Neural cell (in vitro differentiated cells): ENCODE results near the gene RBP4. TPM values are rescaled to one million over a fixed set of nuclear protein-coding genes. Genes with fewer than 3 reads are reported as not detected.

Experiments used
- H2AFZ ChIP-seq: fragments of 200-600, 300-800 bp; sonication (generic), shearing (Covaris generic); 2 replicates; pipeline ENCODE4 v1.6.0; 2014; ENCODE audit warnings: low read depth, mild to moderate bottlenecking, antibody characterized with exemption, low read length, moderate library complexity
- H3F3A ChIP-seq: fragments of 200-600 bp; shearing (Covaris generic); 2 replicates; pipeline ENCODE4 v1.6.1; 2016; ENCODE audit warnings: mild to moderate bottlenecking, moderate library complexity, mixed read lengths, antibody characterized with exemption, low read length; ENCODE audit not compliant: insufficient read depth, poor library complexity, severe bottlenecking
- H3K27ac ChIP-seq: fragments of 200-600, 300-800 bp; sonication (generic), shearing (Covaris generic); 2 replicates; pipeline ENCODE4 v1.5.1; 2014; ENCODE audit warnings: mild to moderate bottlenecking, low read length, moderate library complexity
- H3K27me3 ChIP-seq: fragments of 300-800, 200-600 bp; sonication (generic), shearing (Covaris generic); 2 replicates; pipeline ENCODE4 v1.6.0; 2014; ENCODE audit warnings: mild to moderate bottlenecking, low read depth, low read length, moderate library complexity; ENCODE audit not compliant: insufficient read depth
- H3K36me3 ChIP-seq: fragments of 300-800, 200-600 bp; sonication (generic), shearing (Covaris generic); 2 replicates; pipeline ENCODE4 v1.5.1; 2014; ENCODE audit warnings: mild to moderate bottlenecking, antibody characterized with exemption, low read length, moderate library complexity; ENCODE audit not compliant: insufficient read depth
- H3K4me2 ChIP-seq: fragments of 300-800, 200-600 bp; sonication (generic), shearing (Covaris generic); 2 replicates; pipeline ENCODE4 v1.6.0; 2014; ENCODE audit warnings: mild to moderate bottlenecking, low read length
- H3K4me3 ChIP-seq: fragments of 300-800, 200-600 bp; sonication (generic), shearing (Covaris generic); 2 replicates; pipeline ENCODE4 v1.5.1; 2014; ENCODE audit warnings: mild to moderate bottlenecking, low read length, moderate library complexity
- H3K79me2 ChIP-seq: fragments of 200-600 bp; shearing (Covaris generic); replicated peaks from 2 replicates; pipeline ENCODE4 v1.6.0; 2014; ENCODE audit warnings: mild to moderate bottlenecking, low read length, moderate library complexity; ENCODE audit not compliant: insufficient read depth
- H3K9ac ChIP-seq: fragments of 300-800, 200-600 bp; sonication (generic), shearing (Covaris generic); 2 replicates; pipeline ENCODE4 v1.6.1; 2016; ENCODE audit warnings: mild to moderate bottlenecking, low read length, mixed read lengths
- H3K9me2 ChIP-seq: fragments of 200-600 bp; shearing (Covaris generic); 2 replicates; pipeline ENCODE4 v1.6.1; 2016; ENCODE audit warnings: mild to moderate bottlenecking, low read length, mixed read lengths; ENCODE audit not compliant: insufficient read depth
- H3K9me3 ChIP-seq: fragments of 200-600, 300-800 bp; sonication (generic), shearing (Covaris generic); 2 replicates; pipeline ENCODE4 v1.6.1; 2016; ENCODE audit warnings: mild to moderate bottlenecking, mixed run types, low read length, moderate library complexity, mixed read lengths
- H4K20me1 ChIP-seq: fragments of 200-600 bp; shearing (Covaris generic); 2 replicates; pipeline ENCODE4 v1.6.1; 2016; ENCODE audit warnings: mild to moderate bottlenecking, mixed run types; ENCODE audit not compliant: insufficient read depth
- CTCF ChIP-seq: fragments of 450-650 bp; IDR thresholded peaks from 2 replicates; pipeline ENCODE4 v1.5.1; 2014; ENCODE audit warnings: antibody characterized with exemption, mild to moderate bottlenecking, moderate library complexity; ENCODE audit not compliant: poor library complexity, severe bottlenecking
- EP300 ChIP-seq: fragments of 450-650 bp; conservative IDR thresholded peaks from 2 replicates; pipeline ENCODE4 v1.6.1; 2014; ENCODE audit warnings: antibody characterized with exemption, mild to moderate bottlenecking, moderate library complexity; ENCODE audit not compliant: poor library complexity, severe bottlenecking
- EZH2 ChIP-seq: fragments of 200-600, 300-800 bp; shearing (Covaris generic), sonication (generic); IDR thresholded peaks from 2 replicates; pipeline ENCODE4 v1.6.1; 2014; ENCODE audit warnings: antibody characterized with exemption, low read length, borderline replicate concordance, mild to moderate bottlenecking; ENCODE audit not compliant: insufficient read depth, poor library complexity, severe bottlenecking
- MXI1 ChIP-seq: fragments of 450-650 bp; conservative IDR thresholded peaks from 2 replicates; pipeline ENCODE4 v1.6.1; 2014; ENCODE audit warnings: antibody characterized with exemption, mild to moderate bottlenecking; ENCODE audit not compliant: poor library complexity, severe bottlenecking
- POLR2AphosphoS5 ChIP-seq: IDR thresholded peaks from 2 replicates; pipeline ENCODE4 v1.6.1; 2012
- RAD21 ChIP-seq: fragments of 450-650 bp; conservative IDR thresholded peaks from 2 replicates; pipeline ENCODE4 v1.6.1; 2014; ENCODE audit warnings: antibody characterized with exemption, mild to moderate bottlenecking, moderate library complexity
- SMC3 ChIP-seq: fragments of 450-650 bp; conservative IDR thresholded peaks from 2 replicates; pipeline ENCODE4 v1.6.1; 2014; ENCODE audit warnings: antibody characterized with exemption, mild to moderate bottlenecking, moderate library complexity; ENCODE audit not compliant: poor library complexity
- TAF1 ChIP-seq: IDR thresholded peaks from 2 replicates; pipeline ENCODE4 v1.6.1; 2012; ENCODE audit warnings: low read depth
- polyA plus RNA-seq: library from polyadenylated mRNA; depleted of rRNA; stranded (reverse); fragments of >200 nt; gene quantifications from 2 replicates; pipeline ENCODE4 v1.2.3, GENCODE V29; 2014
- TF ChIP-seq, protein P1 (sequence below): IDR thresholded peaks from 2 replicates; pipeline ENCODE4 v1.6.1; 2012; ENCODE audit warnings: borderline replicate concordance

The RBP4 gene
- polyA plus RNA-seq, 1 donor from 2014 or later = 0.73 TPM

GRCh38 chr10:93550606-93551005 lies 50.4 kb downstream of the RBP4 start:
- Histone ChIP-seq H3K79me2 (no peaks in the 10 kb centered on the region), H3K9me3 (no peaks in the 10 kb centered on the region), H2AFZ (no peak overlapping the region), H3K4me2 (no peak overlapping the region), H3K9me2 (no peaks in the 10 kb centered on the region), H3K9ac (no peak overlapping the region), H3F3A (no peaks in the 10 kb centered on the region), H3K36me3 (no peaks in the 10 kb centered on the region), H3K27ac (no peak overlapping the region), H4K20me1 (no peaks in the 10 kb centered on the region), H3K4me3 (no peak overlapping the region), H3K27me3 (no peaks in the 10 kb centered on the region)
- TF ChIP-seq CTCF (no peak), RAD21 (no peak), EP300 (no peak)

DNA sequence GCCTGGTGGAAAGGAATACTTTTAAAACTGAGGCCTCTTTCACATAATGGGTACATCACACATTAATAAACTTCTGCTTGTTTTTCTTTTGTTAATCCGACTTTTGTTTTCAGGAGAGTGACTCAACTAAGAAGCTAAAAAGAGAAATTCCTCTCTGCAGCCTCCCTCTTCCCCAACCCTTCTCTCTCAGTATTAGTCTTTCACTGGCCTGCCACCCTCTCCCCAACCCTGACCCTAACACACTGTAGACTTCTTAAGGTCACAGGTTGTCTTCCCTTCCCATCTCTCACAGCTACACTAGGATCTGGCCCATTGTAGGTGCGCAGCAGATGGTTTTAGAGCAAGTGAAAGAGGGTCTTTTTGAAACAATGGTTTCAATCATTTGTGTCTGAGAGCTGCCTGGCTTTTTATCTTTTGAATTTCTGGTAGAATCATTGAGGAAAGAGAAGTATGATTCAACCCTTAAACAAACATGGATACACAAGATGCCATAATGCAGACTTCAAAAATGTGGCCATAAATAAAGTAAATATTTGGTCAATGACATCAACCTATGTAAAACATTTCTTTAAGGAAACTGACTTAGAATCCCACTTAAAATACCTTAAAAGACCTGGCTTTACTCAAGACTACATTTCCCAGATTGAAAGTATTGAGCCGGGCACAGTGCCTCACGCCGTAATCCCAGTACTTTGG lies 52.5 kb downstream of the RBP4 start:
- H3K27me3 ChIP-seq = no peaks in the 10 kb centered on the region
- no peak overlapping the region for H3K4me2 ChIP-seq
- H3K9ac ChIP-seq = no peak overlapping the region
- H2AFZ ChIP-seq = no peak overlapping the region
- H3K36me3 ChIP-seq = no peaks in the 10 kb centered on the region
- H3K4me3 ChIP-seq = no peak overlapping the region
- no peaks in the 10 kb centered on the region for H3K79me2 ChIP-seq
- H3K27ac ChIP-seq = no peak overlapping the region
- no peaks in the 10 kb centered on the region for H4K20me1 ChIP-seq
- H3K9me2 ChIP-seq = no peaks in the 10 kb centered on the region
- no peak for TF ChIP-seq EZH2
- TF ChIP-seq MXI1 = no peak
- TF ChIP-seq CTCF = no peak
- TF ChIP-seq POLR2AphosphoS5 = no peak
- TF ChIP-seq RAD21 = no peak
- no peaks in the 10 kb centered on the region for H3K9me3 ChIP-seq
- H3F3A ChIP-seq = no peaks in the 10 kb centered on the region

- Histone ChIP-seq H3K36me3 (no peaks in the 10 kb centered on the region), H3K27ac (no peak overlapping the region), H3K4me2 (no peak overlapping the region), H4K20me1 (no peaks in the 10 kb centered on the region), H3K9ac (no peak overlapping the region), H3K9me3 (no peaks in the 10 kb centered on the region), H2AFZ (no peak overlapping the region), H3K27me3 (no peaks in the 10 kb centered on the region), H3F3A (no peaks in the 10 kb centered on the region), H3K9me2 (no peaks in the 10 kb centered on the region), H3K79me2 (no peaks in the 10 kb centered on the region), H3K4me3 (no peak overlapping the region)
- TF ChIP-seq RAD21 (no peak), EP300 (no peak), CTCF (no peak), MXI1 (no peak), POLR2AphosphoS5 (no peak), TAF1 (no peak), EZH2 (no peak), SMC3 (no peak)
- TF ChIP-seq, protein P1, sequence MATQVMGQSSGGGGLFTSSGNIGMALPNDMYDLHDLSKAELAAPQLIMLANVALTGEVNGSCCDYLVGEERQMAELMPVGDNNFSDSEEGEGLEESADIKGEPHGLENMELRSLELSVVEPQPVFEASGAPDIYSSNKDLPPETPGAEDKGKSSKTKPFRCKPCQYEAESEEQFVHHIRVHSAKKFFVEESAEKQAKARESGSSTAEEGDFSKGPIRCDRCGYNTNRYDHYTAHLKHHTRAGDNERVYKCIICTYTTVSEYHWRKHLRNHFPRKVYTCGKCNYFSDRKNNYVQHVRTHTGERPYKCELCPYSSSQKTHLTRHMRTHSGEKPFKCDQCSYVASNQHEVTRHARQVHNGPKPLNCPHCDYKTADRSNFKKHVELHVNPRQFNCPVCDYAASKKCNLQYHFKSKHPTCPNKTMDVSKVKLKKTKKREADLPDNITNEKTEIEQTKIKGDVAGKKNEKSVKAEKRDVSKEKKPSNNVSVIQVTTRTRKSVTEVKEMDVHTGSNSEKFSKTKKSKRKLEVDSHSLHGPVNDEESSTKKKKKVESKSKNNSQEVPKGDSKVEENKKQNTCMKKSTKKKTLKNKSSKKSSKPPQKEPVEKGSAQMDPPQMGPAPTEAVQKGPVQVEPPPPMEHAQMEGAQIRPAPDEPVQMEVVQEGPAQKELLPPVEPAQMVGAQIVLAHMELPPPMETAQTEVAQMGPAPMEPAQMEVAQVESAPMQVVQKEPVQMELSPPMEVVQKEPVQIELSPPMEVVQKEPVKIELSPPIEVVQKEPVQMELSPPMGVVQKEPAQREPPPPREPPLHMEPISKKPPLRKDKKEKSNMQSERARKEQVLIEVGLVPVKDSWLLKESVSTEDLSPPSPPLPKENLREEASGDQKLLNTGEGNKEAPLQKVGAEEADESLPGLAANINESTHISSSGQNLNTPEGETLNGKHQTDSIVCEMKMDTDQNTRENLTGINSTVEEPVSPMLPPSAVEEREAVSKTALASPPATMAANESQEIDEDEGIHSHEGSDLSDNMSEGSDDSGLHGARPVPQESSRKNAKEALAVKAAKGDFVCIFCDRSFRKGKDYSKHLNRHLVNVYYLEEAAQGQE = no peak
These were observed 53.5 kb downstream of the RBP4 start for GRCh38 chr10:93547522-93547921.
